K562 (cell line): ENCODE data around the gene NRM. TPM values are rescaled to one million over a fixed set of nuclear protein-coding genes. Genes with fewer than 3 reads are reported as not detected.

ENCODE experiments used
- ATF4 ChIP-seq: fragments of 450-650 bp; formaldehyde crosslinking; IDR thresholded peaks from 2 replicates; pipeline ENCODE4 v1.4.0; 2022; ENCODE audit warnings: mild to moderate bottlenecking, moderate library complexity
- CTCF ChIP-seq, 3 experiments: IDR thresholded peaks in 2 of 3; conservative IDR thresholded peaks in 1 of 3; 2 replicates each; pipeline ENCODE4 v1.5.1; 2011 to 2012; ENCODE audit warnings: low read length in 3 of 3, mild to moderate bottlenecking in 3 of 3, control low read depth in 2 of 3, improper control_type of control experiment in 1 of 3, inconsistent platforms in 1 of 3, low read depth in 1 of 3, mixed read lengths in 1 of 3, moderate library complexity in 1 of 3; ENCODE audit not compliant: insufficient read depth in 2 of 3
- FOXP4 ChIP-seq: sonication (generic); formaldehyde crosslinking; IDR thresholded peaks from 2 replicates; pipeline ENCODE4 v1.8.0; 2022; ENCODE audit warnings: mild to moderate bottlenecking, missing genetic modification reagents, borderline replicate concordance
- GTF3C2 ChIP-seq: IDR thresholded peaks from 3 replicates; pipeline ENCODE4 v1.6.1; 2011; ENCODE audit warnings: borderline replicate concordance, mild to moderate bottlenecking, moderate library complexity; ENCODE audit not compliant: insufficient read length; ENCODE audit errors: extremely low read depth
- HMGXB4 ChIP-seq: sonication (generic); formaldehyde crosslinking; IDR thresholded peaks from 2 replicates; pipeline ENCODE4 v1.8.1; 2023; ENCODE audit warnings: mild to moderate bottlenecking, missing genetic modification reagents
- IRF9 ChIP-seq: fragments of 450-650 bp; IDR thresholded peaks from 2 replicates; pipeline ENCODE4 v1.6.1; 2016; ENCODE audit warnings: missing biosample characterization, missing genetic modification characterization
- KDM5B ChIP-seq: fragments of 200-600 bp; sonication (generic); IDR thresholded peaks from 2 replicates; pipeline ENCODE4 v1.6.1; 2012; ENCODE audit warnings: low read depth, mild to moderate bottlenecking, moderate library complexity, low read length, control low read depth, inconsistent platforms; ENCODE audit not compliant: insufficient replicate concordance
- MED1 ChIP-seq: sonication (generic); formaldehyde crosslinking; IDR thresholded peaks from 2 replicates; pipeline ENCODE4 v1.8.1; 2023; ENCODE audit warnings: missing genetic modification reagents, borderline replicate concordance
- PRPF4 ChIP-seq: fragments of 200-400 bp; formaldehyde crosslinking; IDR thresholded peaks from one replicate; pipeline ENCODE4 v1.6.1; 2017; ENCODE audit warnings: low read length, low read depth, mild to moderate bottlenecking; ENCODE audit not compliant: insufficient read depth, poor library complexity, severe bottlenecking
- RAD21 ChIP-seq, 2 experiments: fragments of 250-450 bp in 1 of 2; fragments of 450-650 bp in 1 of 2; sonication (Bioruptor Pico) in 1 of 2; formaldehyde crosslinking in 1 of 2; IDR thresholded peaks in 1 of 2; conservative IDR thresholded peaks in 1 of 2; 2 replicates each; pipeline versions ENCODE4 v1.4.0 to v1.8.0; 2020 to 2022; ENCODE audit warnings: mild to moderate bottlenecking in 2 of 2, moderate library complexity in 1 of 2
- RFX1 ChIP-seq: fragments of 450-650 bp; IDR thresholded peaks from 2 replicates; pipeline ENCODE4 v1.6.1; 2016; ENCODE audit warnings: mild to moderate bottlenecking, moderate library complexity
- TEAD1 ChIP-seq, 2 experiments: fragments of 450-650 bp in 1 of 2; sonication (generic) in 1 of 2; formaldehyde crosslinking; IDR thresholded peaks; 2 replicates each; pipeline versions ENCODE4 v1.4.0 to v1.8.0; 2020 to 2022; ENCODE audit warnings: mild to moderate bottlenecking in 2 of 2, missing genetic modification reagents in 1 of 2
- TRIM24 ChIP-seq, 2 experiments: fragments of 450-650 bp; IDR thresholded peaks; 2 replicates each; pipeline ENCODE4 v1.6.1; 2016
- ZNF146 ChIP-seq: IDR thresholded peaks from one replicate; pipeline ENCODE4 v1.6.1; 2018; ENCODE audit warnings: missing compliant biosample characterization; ENCODE audit not compliant: unreplicated experiment
- polyA plus RNA-seq, 8 experiments: library from polyadenylated mRNA; depleted of rRNA in 4 of 8; stranded (reverse) in 5 of 8; unstranded in 3 of 8; fragments of >200 nt; fragmentation: Nextera tagmentation in 2 of 8; fragmentation: Illumina TruSeq in 1 of 8; extraction: Ambion mirVana in 2 of 8; extraction: Trizol in 1 of 8; gene quantifications; 2 replicates each; pipeline versions ENCODE4 v1.2.1 to v1.2.3, GENCODE V29; 2011 to 2014; ENCODE audit warnings: inconsistent platforms in 1 of 8, missing spikeins in 1 of 8
- total RNA-seq, 7 experiments: library from RNA; depleted of rRNA in 6 of 7; stranded (reverse); fragments of >200 nt in 6 of 7; fragmentation: Illumina TruSeq in 2 of 7; extraction: Trizol in 2 of 7; gene quantifications; 2 replicates each; pipeline versions ENCODE4 v1.2.1 to v1.2.3, GENCODE V29; 2011 to 2021; ENCODE audit warnings: low replicate concordance in 1 of 7

Gene NRM
- total and polyA plus RNA-seq, 9 of the 15 experiments (the other 6 are each of a cell fraction or from before 2014, with no cell fraction given), result 9.7 to 58.2 (median 18.1) TPM

GRCh38 chr6:30685157-30686008 is 5.4 kb downstream of the NRM start (continued):
- TF ChIP-seq FOXP4 (CRISPR knock-in tag) (no peak), IRF9 (no peak), RFX1 (no peak), GTF3C2 (no peak), PRPF4 (no peak), RAD21 (CRISPR knock-in tag; conservative IDR thresholded peaks at IDR 0.05 in 1 of 2, IDR thresholded peaks at IDR 0.05 in 1 of 2) (peak; percentile 22 to 48; a peak in 3 of 4 replicates), TEAD1 (CRISPR knock-in tag; IDR thresholded peaks at IDR 0.05) (peak in 1 of 2 experiments; percentile 40; a peak in 1 of 4 replicates), MED1 (CRISPR knock-in tag) (no peak), KDM5B (peak; percentile 13), TRIM24 (IDR thresholded peaks at IDR 0.05) (no peak), ATF4 (CRISPR knock-in tag) (no peak), ZNF146 (no peak), HMGXB4 (CRISPR knock-in tag) (no peak), CTCF (IDR thresholded peaks at IDR 0.05 in 2 of 3, conservative IDR thresholded peaks at IDR 0.05 in 1 of 3; ENCODE audit: insufficient read depth in 2 of 3, low read depth in 1 of 3, low read length in 3 of 3) (peak; percentile 41 to 78 (median 65); a peak in 5 of 6 replicates)
